H9 (cell line): ENCODE results near the gene HSPA4. TPM values are rescaled to one million over a fixed set of nuclear protein-coding genes. Genes with fewer than 3 reads are reported as not detected.

ENCODE experiments used
- DNase-seq: peaks from one replicate; pipeline ENCODE4 v3.0.0-alpha.2; 2017
- H2AFZ ChIP-seq: one replicate; pipeline ENCODE4 v1.6.1; 2013; ENCODE audit warnings: mild to moderate bottlenecking, low read length, control low read depth, moderate library complexity
- H2AK5ac ChIP-seq: 2 replicates; pipeline ENCODE4 v1.6.1; 2013; ENCODE audit warnings: low read length, control low read depth, mixed read lengths; ENCODE audit not compliant: insufficient read length
- H2BK120ac ChIP-seq: one replicate; pipeline ENCODE4 v1.6.1; 2013; ENCODE audit warnings: low read depth, mild to moderate bottlenecking, low read length, control low read depth, inconsistent platforms; ENCODE audit not compliant: poor library complexity, severe bottlenecking
- H2BK12ac ChIP-seq: 2 replicates; pipeline ENCODE4 v1.6.1; 2013; ENCODE audit warnings: low read length, control low read depth, mixed read lengths, low read depth; ENCODE audit not compliant: insufficient read length
- H2BK15ac ChIP-seq: 2 replicates; pipeline ENCODE4 v1.6.1; 2013; ENCODE audit warnings: low read depth, low read length, control low read depth
- H2BK20ac ChIP-seq: one replicate; pipeline ENCODE4 v1.6.1; 2013; ENCODE audit warnings: low read depth, mild to moderate bottlenecking, low read length, control low read depth, inconsistent platforms; ENCODE audit not compliant: poor library complexity, severe bottlenecking
- H2BK5ac ChIP-seq: 2 replicates; pipeline ENCODE4 v1.6.1; 2013; ENCODE audit warnings: low read length, control low read depth, mixed read lengths; ENCODE audit not compliant: insufficient read length
- H3K14ac ChIP-seq: 2 replicates; pipeline ENCODE4 v1.6.1; 2013; ENCODE audit warnings: low read length, control low read depth; ENCODE audit not compliant: insufficient read depth
- H3K18ac ChIP-seq: 2 replicates; pipeline ENCODE4 v1.6.1; 2013; ENCODE audit warnings: low read depth, mild to moderate bottlenecking, mixed read lengths, low read length, control low read depth; ENCODE audit not compliant: insufficient read length
- H3K23ac ChIP-seq: 2 replicates; pipeline ENCODE4 v1.6.1; 2013; ENCODE audit warnings: low read length, control low read depth, mixed read lengths, low read depth; ENCODE audit not compliant: insufficient read length
- H3K23me2 ChIP-seq: 2 replicates; pipeline ENCODE4 v1.6.1; 2013; ENCODE audit warnings: low read depth, mild to moderate bottlenecking, mixed read lengths, low read length, control low read depth; ENCODE audit not compliant: insufficient read length, poor library complexity, severe bottlenecking
- H3K27ac ChIP-seq: 2 replicates; pipeline ENCODE4 v1.5.1; 2013; ENCODE audit warnings: low read length, control low read depth, mixed read lengths, low read depth; ENCODE audit not compliant: insufficient read length
- H3K27me3 ChIP-seq: 2 replicates; pipeline ENCODE4 v1.6.1; 2013; ENCODE audit warnings: low read length, control low read depth, inconsistent platforms; ENCODE audit not compliant: insufficient read depth
- H3K4ac ChIP-seq: 2 replicates; pipeline ENCODE4 v1.6.1; 2013; ENCODE audit warnings: low read depth, mild to moderate bottlenecking, control low read depth, inconsistent platforms, low read length, moderate library complexity
- H3K4me1 ChIP-seq: 2 replicates; pipeline ENCODE4 v1.6.1; 2013; ENCODE audit warnings: low read length, control low read depth, inconsistent platforms; ENCODE audit not compliant: insufficient read depth
- H3K4me2 ChIP-seq: 2 replicates; pipeline ENCODE4 v1.6.1; 2013; ENCODE audit warnings: low read length, control low read depth, mixed read lengths; ENCODE audit not compliant: insufficient read length, insufficient read depth
- H3K56ac ChIP-seq: 2 replicates; pipeline ENCODE4 v1.6.1; 2013; ENCODE audit warnings: low read depth, mild to moderate bottlenecking, mixed read lengths, low read length, control low read depth; ENCODE audit not compliant: insufficient read length
- H3K79me1 ChIP-seq: 2 replicates; pipeline ENCODE4 v1.6.1; 2013; ENCODE audit warnings: low read depth, mild to moderate bottlenecking, moderate library complexity, low read length, control low read depth, inconsistent platforms; ENCODE audit not compliant: insufficient read depth, poor library complexity, severe bottlenecking
- H3K79me2 ChIP-seq: 2 replicates; pipeline ENCODE4 v1.6.1; 2013; ENCODE audit warnings: low read length, control low read depth, inconsistent platforms; ENCODE audit not compliant: insufficient read depth
- H3K9ac ChIP-seq: 2 replicates; pipeline ENCODE4 v1.6.1; 2013; ENCODE audit warnings: low read length, control low read depth, mixed read lengths; ENCODE audit not compliant: insufficient read length; ENCODE audit errors: extremely low read depth
- H3K9me3 ChIP-seq: one replicate; pipeline ENCODE4 v1.6.1; 2013; ENCODE audit warnings: low read depth, low read length, inconsistent platforms; ENCODE audit not compliant: control insufficient read depth
- H3T11ph ChIP-seq: one replicate; pipeline ENCODE4 v1.6.1; 2013; ENCODE audit warnings: mild to moderate bottlenecking, low read length, control low read depth, inconsistent platforms
- H4K20me1 ChIP-seq: one replicate; pipeline ENCODE4 v1.6.1; 2013; ENCODE audit not compliant: control insufficient read depth, insufficient read length, insufficient read depth
- H4K5ac ChIP-seq: 2 replicates; pipeline ENCODE4 v1.6.1; 2013; ENCODE audit warnings: low read depth, mild to moderate bottlenecking, mixed read lengths, low read length, control low read depth; ENCODE audit not compliant: insufficient read length
- H4K8ac ChIP-seq: replicated peaks from 2 replicates; pipeline ENCODE4 v1.6.1; 2013; ENCODE audit warnings: low read length, control low read depth, mixed read lengths, low read depth; ENCODE audit not compliant: insufficient read length
- H4K91ac ChIP-seq: 2 replicates; pipeline ENCODE4 v1.6.1; 2013; ENCODE audit warnings: low read depth, mild to moderate bottlenecking, moderate library complexity, mixed read lengths, low read length, control low read depth; ENCODE audit not compliant: insufficient read length
- H3K27ac Mint-ChIP-seq, 3 experiments: 2 replicates in 2 of 3; 3 replicates in 1 of 3; pipeline ENCODE4 v1.8.0; 2020 to 2021; ENCODE audit warnings: mixed read lengths in 3 of 3, mild to moderate bottlenecking in 1 of 3, moderate library complexity in 1 of 3
- H3K27me3 Mint-ChIP-seq: 2 replicates; pipeline ENCODE4 v1.8.0; 2021; ENCODE audit warnings: low read depth, mild to moderate bottlenecking, moderate library complexity, mixed read lengths
- H3K36me3 Mint-ChIP-seq, 3 experiments: 2 replicates in 2 of 3; 3 replicates in 1 of 3; pipeline ENCODE4 v1.8.0; 2020 to 2021; ENCODE audit warnings: low read depth in 3 of 3, mixed read lengths in 3 of 3; ENCODE audit not compliant: insufficient read depth in 1 of 3
- H3K4me1 Mint-ChIP-seq, 2 experiments: 2 replicates each; pipeline ENCODE4 v1.8.0; 2020; ENCODE audit warnings: mixed read lengths in 2 of 2
- H3K4me3 Mint-ChIP-seq, 2 experiments: 2 replicates in 1 of 2; 3 replicates in 1 of 2; pipeline ENCODE4 v1.8.0; 2020 to 2021; ENCODE audit warnings: mild to moderate bottlenecking in 2 of 2, mixed read lengths in 2 of 2, moderate library complexity in 1 of 2
- H3K9me3 Mint-ChIP-seq, 2 experiments: 2 replicates in 1 of 2; 3 replicates in 1 of 2; pipeline ENCODE4 v1.8.0; 2020; ENCODE audit warnings: mild to moderate bottlenecking in 2 of 2, mixed read lengths in 2 of 2, moderate library complexity in 1 of 2
- WGBS: extraction: QIAGEN DNeasy Blood & Tissue Kit; methylation state at CpG from one replicate; pipeline ENCODE4 v1.1.7; 2013; ENCODE audit warnings: missing lambda C conversion rate, low lambda C conversion rate, mixed read lengths; ENCODE audit not compliant: insufficient read length; ENCODE audit errors: extremely low coverage; 5-methylcytosine and 5-hydroxymethylcytosine counted together
- total RNA-seq: library from RNA; stranded (reverse); gene quantifications from 2 replicates; pipeline ENCODE4 v1.2.1, GENCODE V29; 2021
- TF ChIP-seq, protein P1 (sequence below): fragments of 200-600 bp; sonication (generic); conservative IDR thresholded peaks from 3 replicates; pipeline ENCODE4 v1.8.0; 2021; ENCODE audit warnings: antibody characterized with exemption, mild to moderate bottlenecking

The HSPA4 gene
- total RNA-seq, 1 experiment from 2014 or later: 293 TPM

DNA sequence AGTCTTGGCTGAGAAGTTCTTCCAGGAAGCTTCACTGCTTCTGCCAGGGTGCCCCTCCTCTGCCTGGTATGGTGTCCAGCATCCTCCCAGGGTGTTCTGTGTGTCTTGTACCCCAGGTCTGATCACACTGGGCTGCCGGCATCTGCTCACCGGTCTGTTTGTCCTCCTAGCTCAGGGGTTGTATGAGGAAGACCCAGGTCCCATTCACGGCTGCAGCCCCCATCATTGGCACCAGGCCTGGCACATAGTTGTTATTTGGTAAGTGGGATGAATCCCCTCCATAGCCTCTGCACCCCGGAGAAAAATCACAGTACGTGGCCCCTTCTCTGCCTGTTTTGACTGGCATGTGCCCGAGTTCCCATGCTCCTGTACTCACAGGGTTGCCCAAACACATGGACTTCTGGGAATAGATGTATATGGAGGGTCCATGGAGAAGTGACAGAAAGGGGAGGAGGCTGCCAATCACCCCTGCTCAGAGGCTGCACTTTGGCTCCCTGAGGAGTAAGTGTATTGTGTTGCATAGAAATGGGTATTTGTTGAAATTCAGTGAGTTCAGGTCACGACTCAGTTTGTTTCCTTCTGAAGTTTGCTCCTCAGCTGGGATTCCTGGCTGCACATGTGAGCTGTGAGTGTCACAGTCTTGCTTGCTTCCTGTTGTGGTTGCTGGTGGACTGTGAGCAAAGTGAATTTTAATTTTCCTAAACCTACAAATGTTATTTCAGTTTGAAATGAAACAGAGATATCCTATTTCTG, 96.2 kb downstream of the HSPA4 start:
- WGBS: no CpG with 5 or more reads among the region's 7 CpGs
- H2BK12ac ChIP-seq: no peak overlapping the region
- H3K36me3 Mint-ChIP-seq: peaks cover 0 to 6% (median 4%) of the 10 kb centered on the region in 3 experiments; a peak in 4 of 7 replicates

More for the DNA sequence above, 96.2 kb downstream of the HSPA4 start:
- Mint-ChIP-seq H3K27ac (no peak overlapping the region), H3K9me3 (peaks cover 8 to 11% of the 10 kb centered on the region in 2 experiments; a peak in 4 of 5 replicates), H3K4me1 (peaks cover 6 to 7% of the 10 kb centered on the region in 2 experiments; a peak in 3 of 4 replicates), H3K4me3 (no peak overlapping the region), H3K27me3 (peaks cover 1% of the 10 kb centered on the region; the same call in 1 of the 2 replicates)
- no peaks in the 10 kb centered on the region for H3K4me1 ChIP-seq
- no peaks in the 10 kb centered on the region for H3K79me2 ChIP-seq
- no peak overlapping the region for H3K14ac ChIP-seq
- H3K23ac ChIP-seq: no peak overlapping the region
- H3K27me3 ChIP-seq: no peaks in the 10 kb centered on the region; the same call in 1 of the 2 replicates
- H2BK120ac ChIP-seq: no peak overlapping the region
- no peaks in the 10 kb centered on the region for H4K20me1 ChIP-seq
- H3T11ph ChIP-seq: no peak overlapping the region
- TF ChIP-seq, protein P1, sequence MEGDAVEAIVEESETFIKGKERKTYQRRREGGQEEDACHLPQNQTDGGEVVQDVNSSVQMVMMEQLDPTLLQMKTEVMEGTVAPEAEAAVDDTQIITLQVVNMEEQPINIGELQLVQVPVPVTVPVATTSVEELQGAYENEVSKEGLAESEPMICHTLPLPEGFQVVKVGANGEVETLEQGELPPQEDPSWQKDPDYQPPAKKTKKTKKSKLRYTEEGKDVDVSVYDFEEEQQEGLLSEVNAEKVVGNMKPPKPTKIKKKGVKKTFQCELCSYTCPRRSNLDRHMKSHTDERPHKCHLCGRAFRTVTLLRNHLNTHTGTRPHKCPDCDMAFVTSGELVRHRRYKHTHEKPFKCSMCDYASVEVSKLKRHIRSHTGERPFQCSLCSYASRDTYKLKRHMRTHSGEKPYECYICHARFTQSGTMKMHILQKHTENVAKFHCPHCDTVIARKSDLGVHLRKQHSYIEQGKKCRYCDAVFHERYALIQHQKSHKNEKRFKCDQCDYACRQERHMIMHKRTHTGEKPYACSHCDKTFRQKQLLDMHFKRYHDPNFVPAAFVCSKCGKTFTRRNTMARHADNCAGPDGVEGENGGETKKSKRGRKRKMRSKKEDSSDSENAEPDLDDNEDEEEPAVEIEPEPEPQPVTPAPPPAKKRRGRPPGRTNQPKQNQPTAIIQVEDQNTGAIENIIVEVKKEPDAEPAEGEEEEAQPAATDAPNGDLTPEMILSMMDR: no peak
- H4K8ac ChIP-seq: no peak overlapping the region
- no peak overlapping the region for H3K18ac ChIP-seq
- no peaks in the 10 kb centered on the region for H3K79me1 ChIP-seq
- no peak overlapping the region for H3K56ac ChIP-seq
- H3K4me2 ChIP-seq: no peak overlapping the region
- no peak overlapping the region for H4K5ac ChIP-seq
- H3K9ac ChIP-seq: no peak overlapping the region
- H2AK5ac ChIP-seq: no peak overlapping the region
- H2BK15ac ChIP-seq: no peak overlapping the region
- H4K91ac ChIP-seq: no peak overlapping the region
- no peak overlapping the region for H3K27ac ChIP-seq
- no peak overlapping the region for H2BK20ac ChIP-seq
- no peak overlapping the region for H2AFZ ChIP-seq
- no peak overlapping the region for H2BK5ac ChIP-seq
- no peak overlapping the region for H3K4ac ChIP-seq
- H3K23me2 ChIP-seq: no peaks in the 10 kb centered on the region
- no peak for DNase-seq
- H3K9me3 ChIP-seq: no peaks in the 10 kb centered on the region
